ENCODE results near the gene KIF15. TPM values are rescaled to one million over a fixed set of nuclear protein-coding genes. Genes with fewer than 3 reads are reported as not detected.
A peak's percentile ranks its signal among the peaks of the same experiment; 100 is the strongest.

Gene KIF15
- total and polyA plus RNA-seq, 2 experiments from 2014 or later, result 3.3 to 3.9 TPM

- no peaks in the 10 kb centered on the region for H4K20me1 ChIP-seq (ENCODE audit: insufficient read depth)
- TF ChIP-seq EZH2phosphoT487 (IDR thresholded peaks at IDR 0.05; ENCODE audit: insufficient read depth, low read depth), result no peak
- TF ChIP-seq EZH2 (IDR thresholded peaks at IDR 0.05; ENCODE audit: insufficient read depth, poor library complexity, severe bottlenecking), result no peak
- H3K4me3 ChIP-seq, result no peak overlapping the region
- no peaks in the 10 kb centered on the region for H3K9me2 ChIP-seq (ENCODE audit: insufficient read depth)
- peaks cover 25% of the 10 kb centered on the region for H3K4me1 ChIP-seq (ENCODE audit: insufficient read depth)
- H3K9me3 ChIP-seq (ENCODE audit: low read depth), result no peaks in the 10 kb centered on the region
- no peaks in the 10 kb centered on the region for H3K79me2 ChIP-seq (ENCODE audit: insufficient read depth)
- H3F3A ChIP-seq (ENCODE audit: insufficient read depth), result 0 out of 2 replicates have a peak, but pooled peaks cover 10% of the 10 kb centered on the region
- peak overlapping the region; percentile 64 for H3K4me2 ChIP-seq (ENCODE audit: unreplicated experiment)
- in situ Hi-C loops (cut with MboI), result no loop called here
- peak; percentile 95 for DNase-seq
- no peaks in the 10 kb centered on the region for H3K36me3 ChIP-seq (ENCODE audit: low read depth)
- H3K9ac ChIP-seq, result no peak overlapping the region
- H3K27ac ChIP-seq, result no peak overlapping the region
- 8 to 9% methylated on average over 4 of the region's 4 CpGs for WGBS, 2 experiments (ENCODE audit: low coverage in 1 of 2, low lambda C conversion rate in 2 of 2, missing lambda C conversion rate in 2 of 2)
- no peaks in the 10 kb centered on the region for H3K27me3 ChIP-seq (replicated peaks; ENCODE audit: insufficient read depth)
- no peak overlapping the region for H2AFZ ChIP-seq
Measured at GRCh38 chr3:44885618-44886017, 124.0 kb downstream of the KIF15 start.

- TF ChIP-seq EZH2 (IDR thresholded peaks at IDR 0.05; ENCODE audit: insufficient read depth, poor library complexity, severe bottlenecking), result no peak
- TF ChIP-seq EZH2phosphoT487 (IDR thresholded peaks at IDR 0.05; ENCODE audit: insufficient read depth, low read depth), result no peak
- H3K27me3 ChIP-seq (replicated peaks; ENCODE audit: insufficient read depth), result no peaks in the 10 kb centered on the region
- no peaks in the 10 kb centered on the region for H3K79me2 ChIP-seq (ENCODE audit: insufficient read depth)
- in situ Hi-C loops (cut with MboI), result no loop called here
- H3K4me2 ChIP-seq (ENCODE audit: unreplicated experiment), result no peak overlapping the region
- H3K36me3 ChIP-seq (ENCODE audit: low read depth), result no peaks in the 10 kb centered on the region
- 0 out of 2 replicates have a peak, but pooled peaks cover 10% of the 10 kb centered on the region for H3F3A ChIP-seq (ENCODE audit: insufficient read depth)
- H4K20me1 ChIP-seq (ENCODE audit: insufficient read depth), result no peaks in the 10 kb centered on the region
- WGBS, 2 experiments (ENCODE audit: low coverage in 1 of 2, low lambda C conversion rate in 2 of 2, missing lambda C conversion rate in 2 of 2), result 73 to 79% methylated on average over 3 of the region's 3 CpGs
- no peak overlapping the region for H3K4me3 ChIP-seq
- peaks cover 25% of the 10 kb centered on the region for H3K4me1 ChIP-seq (ENCODE audit: insufficient read depth)
- no peak overlapping the region for H2AFZ ChIP-seq
- no peaks in the 10 kb centered on the region for H3K9me3 ChIP-seq (ENCODE audit: low read depth)
- peak; percentile 16 for DNase-seq
- H3K27ac ChIP-seq, result no peak overlapping the region
- no peaks in the 10 kb centered on the region for H3K9me2 ChIP-seq (ENCODE audit: insufficient read depth)
- H3K9ac ChIP-seq, result no peak overlapping the region
Measured at GRCh38 chr3:44886561-44886960, 125.0 kb downstream of the KIF15 start.

- Histone ChIP-seq H3K9me2 (ENCODE audit: insufficient read depth) (no peaks in the 10 kb centered on the region), H3K79me2 (ENCODE audit: insufficient read depth) (no peaks in the 10 kb centered on the region), H3F3A (ENCODE audit: insufficient read depth) (0 out of 2 replicates have a peak, but pooled peaks cover 10% of the 10 kb centered on the region), H3K27me3 (replicated peaks; ENCODE audit: insufficient read depth) (no peaks in the 10 kb centered on the region), H3K36me3 (ENCODE audit: low read depth) (no peaks in the 10 kb centered on the region), H3K9ac (no peak overlapping the region), H3K9me3 (ENCODE audit: low read depth) (no peaks in the 10 kb centered on the region), H2AFZ (no peak overlapping the region), H3K4me1 (ENCODE audit: insufficient read depth) (peaks cover 25% of the 10 kb centered on the region), H3K27ac (no peak overlapping the region), H3K4me2 (ENCODE audit: unreplicated experiment) (no peak overlapping the region), H4K20me1 (ENCODE audit: insufficient read depth) (no peaks in the 10 kb centered on the region), H3K4me3 (no peak overlapping the region)
- DNase-seq, result no peak
- WGBS, 2 experiments (ENCODE audit: low coverage in 1 of 2, low lambda C conversion rate in 2 of 2, missing lambda C conversion rate in 2 of 2), result 67 to 69% methylated on average over 7 of the region's 7 CpGs
- TF ChIP-seq EZH2 (IDR thresholded peaks at IDR 0.05; ENCODE audit: insufficient read depth, poor library complexity, severe bottlenecking), result no peak
- TF ChIP-seq EZH2phosphoT487 (IDR thresholded peaks at IDR 0.05; ENCODE audit: insufficient read depth, low read depth), result no peak
- in situ Hi-C loops (cut with MboI), result no loop called here
Measured at GRCh38 chr3:44887101-44887500, 125.5 kb downstream of the KIF15 start.

GRCh38 chr3:44890258-44890657 is 128.7 kb downstream of the KIF15 start:
- no peak overlapping the region for H2AFZ ChIP-seq
- H4K20me1 ChIP-seq (ENCODE audit: insufficient read depth), result no peaks in the 10 kb centered on the region
- in situ Hi-C loops (cut with MboI), result no loop called here
- no peak for TF ChIP-seq EZH2phosphoT487 (IDR thresholded peaks at IDR 0.05; ENCODE audit: insufficient read depth, low read depth)
- TF ChIP-seq EZH2 (IDR thresholded peaks at IDR 0.05; ENCODE audit: insufficient read depth, poor library complexity, severe bottlenecking), result no peak
- no peak overlapping the region for H3K4me2 ChIP-seq (ENCODE audit: unreplicated experiment)
- H3K9me2 ChIP-seq (ENCODE audit: insufficient read depth), result no peaks in the 10 kb centered on the region
- peak; percentile 10 for DNase-seq
- H3K27me3 ChIP-seq (replicated peaks; ENCODE audit: insufficient read depth), result no peaks in the 10 kb centered on the region
- no peak overlapping the region for H3K9ac ChIP-seq
- H3K36me3 ChIP-seq (ENCODE audit: low read depth), result no peaks in the 10 kb centered on the region
- no peaks in the 10 kb centered on the region for H3K79me2 ChIP-seq (ENCODE audit: insufficient read depth)
- WGBS, 2 experiments (ENCODE audit: low coverage in 1 of 2, low lambda C conversion rate in 2 of 2, missing lambda C conversion rate in 2 of 2), result 25 to 36% methylated on average over 3 of the region's 3 CpGs
- no peak overlapping the region for H3K27ac ChIP-seq
- H3K4me1 ChIP-seq (ENCODE audit: insufficient read depth), result peaks cover 14% of the 10 kb centered on the region
- 0 out of 2 replicates have a peak, but pooled peaks cover 10% of the 10 kb centered on the region for H3F3A ChIP-seq (ENCODE audit: insufficient read depth)
- no peak overlapping the region for H3K4me3 ChIP-seq
- H3K9me3 ChIP-seq (ENCODE audit: low read depth), result no peaks in the 10 kb centered on the region

GRCh38 chr3:44890852-44891251 is 129.3 kb downstream of the KIF15 start:
- WGBS, 2 experiments (ENCODE audit: low coverage in 1 of 2, low lambda C conversion rate in 2 of 2, missing lambda C conversion rate in 2 of 2), result 53 to 56% methylated on average over 3 of the region's 3 CpGs
- H4K20me1 ChIP-seq (ENCODE audit: insufficient read depth), result no peaks in the 10 kb centered on the region

More at GRCh38 chr3:44890852-44891251, 129.3 kb downstream of the KIF15 start:
- DNase-seq, result no peak
- H3K4me2 ChIP-seq (ENCODE audit: unreplicated experiment), result no peak overlapping the region
- in situ Hi-C loops (cut with MboI), result no loop called here
- no peaks in the 10 kb centered on the region for H3K79me2 ChIP-seq (ENCODE audit: insufficient read depth)
- H3F3A ChIP-seq (ENCODE audit: insufficient read depth), result 0 out of 2 replicates have a peak, but pooled peaks cover 8% of the 10 kb centered on the region
- no peaks in the 10 kb centered on the region for H3K9me3 ChIP-seq (ENCODE audit: low read depth)
- H3K27ac ChIP-seq, result no peak overlapping the region
- H3K27me3 ChIP-seq (replicated peaks; ENCODE audit: insufficient read depth), result no peaks in the 10 kb centered on the region
- H3K4me3 ChIP-seq, result no peak overlapping the region
- no peaks in the 10 kb centered on the region for H3K9me2 ChIP-seq (ENCODE audit: insufficient read depth)
- peaks cover 9% of the 10 kb centered on the region for H3K4me1 ChIP-seq (ENCODE audit: insufficient read depth)
- H3K36me3 ChIP-seq (ENCODE audit: low read depth), result no peaks in the 10 kb centered on the region
- TF ChIP-seq EZH2 (IDR thresholded peaks at IDR 0.05; ENCODE audit: insufficient read depth, poor library complexity, severe bottlenecking), result no peak
- TF ChIP-seq EZH2phosphoT487 (IDR thresholded peaks at IDR 0.05; ENCODE audit: insufficient read depth, low read depth), result no peak
- H2AFZ ChIP-seq, result no peak overlapping the region
- no peak overlapping the region for H3K9ac ChIP-seq

All from GM23248 (cell line).